ENCODE measurements around the gene ZNF197. TPM values are rescaled to one million over a fixed set of nuclear protein-coding genes. Genes with fewer than 3 reads are reported as not detected.

ZNF197 gene
- total RNA-seq, 4 donors from 2014 or later: 17.6 to 51.2 (median 28.5) TPM

DNA sequence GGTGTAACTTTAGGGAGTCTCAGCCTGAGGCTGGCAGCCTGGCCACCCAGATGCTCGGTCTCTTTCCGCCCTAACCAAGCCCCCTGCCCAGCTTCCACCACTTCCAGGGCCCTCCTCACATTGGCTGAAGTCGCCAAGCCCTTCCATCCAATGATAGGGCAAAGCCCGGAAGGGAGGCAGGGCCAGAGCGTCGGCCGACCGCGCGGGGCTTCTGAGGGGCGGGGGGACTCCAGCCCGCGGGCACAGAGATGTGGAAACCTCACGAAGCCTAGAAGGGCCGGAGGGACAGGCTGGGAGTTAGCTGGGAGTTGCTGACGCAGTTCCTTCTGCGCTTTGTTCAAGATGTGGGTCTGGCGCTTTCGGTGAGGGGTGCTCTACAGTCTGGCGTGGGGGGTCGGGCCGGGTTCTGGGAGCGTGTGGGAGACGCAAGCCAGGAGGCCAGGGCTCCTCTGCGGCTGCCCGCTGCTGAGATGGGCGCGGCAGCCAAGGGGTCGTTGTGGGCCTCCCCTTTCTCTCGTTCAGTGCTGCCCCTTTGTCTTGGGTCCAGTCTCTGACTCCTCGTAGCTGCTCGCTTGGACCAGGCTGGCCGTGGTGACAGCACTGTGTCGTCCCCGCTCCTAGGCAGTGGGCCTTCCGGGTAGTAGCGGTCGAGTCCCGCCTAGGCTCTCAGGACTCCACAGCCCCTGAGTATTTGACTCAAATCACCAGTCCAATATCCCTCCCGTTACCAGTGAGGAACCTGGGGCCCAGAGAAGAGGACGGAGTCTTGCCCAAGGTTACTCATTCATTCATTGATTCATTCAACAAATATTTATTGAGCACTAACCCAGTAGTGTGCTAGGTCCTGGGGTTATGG lies 40.0 kb upstream of the ZNF197 start, which contains the start of gene ZNF660:
ZNF660 (plus strand) TSS at position 319 of the 856 bp plus-strand sequence. CDS start 9,230 bp downstream, outside the sequence.
- Histone ChIP-seq H3K36me3 (no peaks in the 10 kb centered on the region), H3K9me3 (no peaks in the 10 kb centered on the region), H3K27ac (peak within 1 kb of the TSS; percentile 70 to 75), H3K4me3 (peak within 1 kb of the TSS; percentile 55 to 64), H3K4me1 (no peaks in the 10 kb centered on the region), H3K27me3 (no peaks in the 10 kb centered on the region)
- peak; percentile 60 to 68 for DNase-seq
- intact Hi-C loops (cut with DNase I; ENCODE audit: low total_unique reads): no loop called here
- peak in 1 of 2 donors; percentile 41 for TF ChIP-seq POLR2A (IDR thresholded peaks at IDR 0.05)
- TF ChIP-seq, protein P1, sequence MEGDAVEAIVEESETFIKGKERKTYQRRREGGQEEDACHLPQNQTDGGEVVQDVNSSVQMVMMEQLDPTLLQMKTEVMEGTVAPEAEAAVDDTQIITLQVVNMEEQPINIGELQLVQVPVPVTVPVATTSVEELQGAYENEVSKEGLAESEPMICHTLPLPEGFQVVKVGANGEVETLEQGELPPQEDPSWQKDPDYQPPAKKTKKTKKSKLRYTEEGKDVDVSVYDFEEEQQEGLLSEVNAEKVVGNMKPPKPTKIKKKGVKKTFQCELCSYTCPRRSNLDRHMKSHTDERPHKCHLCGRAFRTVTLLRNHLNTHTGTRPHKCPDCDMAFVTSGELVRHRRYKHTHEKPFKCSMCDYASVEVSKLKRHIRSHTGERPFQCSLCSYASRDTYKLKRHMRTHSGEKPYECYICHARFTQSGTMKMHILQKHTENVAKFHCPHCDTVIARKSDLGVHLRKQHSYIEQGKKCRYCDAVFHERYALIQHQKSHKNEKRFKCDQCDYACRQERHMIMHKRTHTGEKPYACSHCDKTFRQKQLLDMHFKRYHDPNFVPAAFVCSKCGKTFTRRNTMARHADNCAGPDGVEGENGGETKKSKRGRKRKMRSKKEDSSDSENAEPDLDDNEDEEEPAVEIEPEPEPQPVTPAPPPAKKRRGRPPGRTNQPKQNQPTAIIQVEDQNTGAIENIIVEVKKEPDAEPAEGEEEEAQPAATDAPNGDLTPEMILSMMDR (IDR thresholded peaks at IDR 0.05): no peak

DNA sequence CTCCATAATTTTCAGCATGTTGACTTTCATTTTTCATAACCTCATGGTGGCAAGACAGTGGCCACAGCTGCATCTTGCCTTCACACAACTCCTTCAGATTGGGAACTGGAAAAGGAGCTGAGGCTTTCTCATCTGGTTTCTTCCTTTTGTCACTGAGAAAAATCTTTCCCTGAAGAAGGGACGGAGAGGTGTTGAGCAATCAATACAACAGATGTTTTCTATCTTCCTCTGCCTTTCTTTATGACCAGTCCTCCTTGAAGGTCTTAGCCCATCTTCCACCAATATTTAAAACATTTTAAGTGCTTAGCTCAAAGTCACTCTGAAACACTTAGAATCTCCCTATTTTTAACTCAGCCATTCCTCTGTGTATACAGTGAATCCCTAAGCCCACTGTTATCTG lies 28.2 kb upstream of the ZNF197 start:
- intact Hi-C loops (cut with DNase I; ENCODE audit: low total_unique reads): no loop called here
- peaks cover 0 to 45% of the 10 kb centered on the region in 2 donors for H3K9me3 ChIP-seq
- H3K4me1 ChIP-seq: no peaks in the 10 kb centered on the region
- DNase-seq: no peak
- TF ChIP-seq POLR2A (IDR thresholded peaks at IDR 0.05): no peak
- TF ChIP-seq, protein P1 (IDR thresholded peaks at IDR 0.05): no peak
- no peaks in the 10 kb centered on the region for H3K27me3 ChIP-seq
- H3K27ac ChIP-seq: no peak overlapping the region
- H3K4me3 ChIP-seq: no peak overlapping the region
- H3K36me3 ChIP-seq: no peaks in the 10 kb centered on the region

DNA sequence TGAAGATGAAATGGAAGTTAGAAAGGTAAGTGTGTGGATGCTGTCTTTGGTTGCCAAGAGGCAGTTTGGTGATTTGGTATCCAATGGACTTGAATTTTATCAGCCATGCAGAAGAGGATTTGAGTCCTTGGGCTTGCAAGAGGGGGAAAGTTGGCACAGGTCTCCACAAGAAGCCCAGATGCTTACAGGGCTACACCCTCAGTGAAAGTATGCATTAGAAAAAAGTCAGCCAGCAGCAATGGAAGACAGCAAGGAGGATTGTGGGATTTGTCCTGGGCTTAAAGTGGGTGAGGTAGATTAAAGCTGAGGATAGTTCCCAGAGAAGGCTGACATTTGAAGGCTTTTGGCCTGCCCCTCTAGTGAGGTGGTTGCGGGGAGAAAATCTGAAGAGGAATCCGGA lies 23.1 kb upstream of the ZNF197 start:
- no peak overlapping the region for H3K27ac ChIP-seq
- intact Hi-C loops (cut with DNase I; ENCODE audit: low total_unique reads): no loop called here
- no peaks in the 10 kb centered on the region for H3K27me3 ChIP-seq
- no peak overlapping the region for H3K4me3 ChIP-seq
- no peaks in the 10 kb centered on the region for H3K36me3 ChIP-seq
- TF ChIP-seq, protein P1 (IDR thresholded peaks at IDR 0.05): no peak
- no peak for TF ChIP-seq POLR2A (IDR thresholded peaks at IDR 0.05)
- peaks cover 0 to 4% of the 10 kb centered on the region in 2 donors for H3K9me3 ChIP-seq
- H3K4me1 ChIP-seq: no peaks in the 10 kb centered on the region
- DNase-seq: no peak

DNA sequence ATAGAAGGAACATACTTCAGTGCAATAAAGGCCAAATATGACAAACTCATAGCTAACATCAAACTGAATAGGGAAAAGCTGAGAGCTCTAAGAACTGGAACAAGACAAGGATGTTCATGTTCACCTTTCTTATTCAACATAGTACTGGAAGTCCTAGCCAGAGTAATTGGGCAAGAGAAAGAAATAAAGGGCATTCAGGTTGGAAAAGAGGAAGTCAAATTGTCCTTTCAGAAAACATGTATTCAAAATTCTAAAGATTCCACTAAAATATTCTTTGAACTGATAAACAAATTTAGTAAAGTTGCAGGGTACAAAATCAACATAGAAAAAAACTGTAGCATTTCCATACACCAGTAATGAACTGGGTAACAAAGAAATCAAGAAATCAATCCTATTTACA lies 12.2 kb upstream of the ZNF197 start:
- no peak overlapping the region for H3K27ac ChIP-seq
- no peak for TF ChIP-seq POLR2A (IDR thresholded peaks at IDR 0.05)
- TF ChIP-seq, protein P1 (IDR thresholded peaks at IDR 0.05): no peak
- no peaks in the 10 kb centered on the region for H3K27me3 ChIP-seq
- no peak for DNase-seq
- no peaks in the 10 kb centered on the region for H3K9me3 ChIP-seq
- H3K4me3 ChIP-seq: no peak overlapping the region
- no peaks in the 10 kb centered on the region for H3K4me1 ChIP-seq
- intact Hi-C loops (cut with DNase I; ENCODE audit: low total_unique reads): no loop called here
- no peaks in the 10 kb centered on the region for H3K36me3 ChIP-seq

DNA sequence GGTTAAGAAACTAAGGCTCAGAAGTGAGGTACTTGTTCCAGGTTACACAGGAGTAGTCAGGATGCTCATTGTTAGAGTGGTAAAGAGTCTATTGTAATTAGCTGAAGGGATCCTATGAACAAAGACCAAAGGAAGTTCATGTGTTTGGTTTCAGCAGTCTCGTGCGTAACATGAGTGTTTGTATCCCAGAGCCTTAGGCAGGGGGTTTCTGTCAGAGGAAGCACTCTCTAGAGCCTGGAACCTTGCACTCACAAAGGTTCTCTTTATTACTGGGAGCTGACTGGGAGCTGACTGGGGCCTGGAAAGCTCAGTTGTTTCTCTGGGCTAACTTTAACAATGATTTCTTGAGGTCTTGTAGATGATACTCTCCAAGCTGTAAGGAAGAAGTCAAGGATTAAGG lies 3.9 kb downstream of the ZNF197 start:
- Histone ChIP-seq H3K9me3 (no peaks in the 10 kb centered on the region), H3K27me3 (no peaks in the 10 kb centered on the region), H3K4me1 (peaks cover 0 to 5% of the 10 kb centered on the region in 2 donors), H3K36me3 (no peaks in the 10 kb centered on the region), H3K4me3 (no peak overlapping the region), H3K27ac (no peak overlapping the region)
- DNase-seq: no peak
- no peak for TF ChIP-seq POLR2A (IDR thresholded peaks at IDR 0.05)
- TF ChIP-seq, protein P1 (IDR thresholded peaks at IDR 0.05): no peak
- intact Hi-C loops (cut with DNase I; ENCODE audit: low total_unique reads): no loop called here

All from uterus (tissue), 4 donors.